Measurements from ENCODE around the gene SEBOX.

Gene SEBOX

GRCh38 chr17:28334171-28334570 is 30.8 kb downstream of the SEBOX start:
- TF ChIP-seq TAF1 (IDR thresholded peaks at IDR 0.05; ENCODE audit: low read depth), result no peak
- no peak for TF ChIP-seq MAX (IDR thresholded peaks at IDR 0.05)
- no peak for TF ChIP-seq RAD21 (IDR thresholded peaks at IDR 0.05; ENCODE audit: low read depth)
- no peak for TF ChIP-seq FOXM1 (IDR thresholded peaks at IDR 0.05; ENCODE audit: borderline replicate concordance, low read depth)
- TF ChIP-seq TCF12 (IDR thresholded peaks at IDR 0.05; ENCODE audit: low read depth), result no peak
- TF ChIP-seq ZBTB7A (IDR thresholded peaks at IDR 0.05; ENCODE audit: low read depth), result no peak
- no peak for TF ChIP-seq USF1 (IDR thresholded peaks at IDR 0.05)
- TF ChIP-seq CREB1 (IDR thresholded peaks at IDR 0.05; ENCODE audit: low read depth), result no peak
- no peak for TF ChIP-seq TEAD4 (IDR thresholded peaks at IDR 0.05)
- no peak for TF ChIP-seq EP300 (IDR thresholded peaks at IDR 0.05; ENCODE audit: borderline replicate concordance)
- TF ChIP-seq YY1 (IDR thresholded peaks at IDR 0.05; ENCODE audit: low read depth), result no peak
- no peak for TF ChIP-seq REST (IDR thresholded peaks at IDR 0.05; ENCODE audit: low read depth)
- TF ChIP-seq EGR1 (IDR thresholded peaks at IDR 0.05), result no peak

GRCh38 chr17:28333083-28333746 is 31.8 kb downstream of the SEBOX start:
- TF ChIP-seq TCF12 (IDR thresholded peaks at IDR 0.05; ENCODE audit: low read depth), result no peak
- no peak for TF ChIP-seq NFIC (IDR thresholded peaks at IDR 0.05)
- TF ChIP-seq CEBPB (IDR thresholded peaks at IDR 0.05), result no peak
- no peak for TF ChIP-seq EP300 (IDR thresholded peaks at IDR 0.05; ENCODE audit: borderline replicate concordance)

- TF ChIP-seq USF1 (IDR thresholded peaks at IDR 0.05), result no peak
- no peak for TF ChIP-seq FOXM1 (IDR thresholded peaks at IDR 0.05; ENCODE audit: borderline replicate concordance, low read depth)
- no peak for TF ChIP-seq YY1 (IDR thresholded peaks at IDR 0.05; ENCODE audit: low read depth)
- no peak for TF ChIP-seq REST (IDR thresholded peaks at IDR 0.05; ENCODE audit: low read depth)
- TF ChIP-seq CEBPB (IDR thresholded peaks at IDR 0.05), result no peak
- TF ChIP-seq RAD21 (IDR thresholded peaks at IDR 0.05; ENCODE audit: low read depth), result no peak
- TF ChIP-seq EGR1 (IDR thresholded peaks at IDR 0.05), result no peak
- TF ChIP-seq CREB1 (IDR thresholded peaks at IDR 0.05; ENCODE audit: low read depth), result no peak
- TF ChIP-seq NFIC (IDR thresholded peaks at IDR 0.05), result no peak
- no peak for TF ChIP-seq TEAD4 (IDR thresholded peaks at IDR 0.05)
- TF ChIP-seq TAF1 (IDR thresholded peaks at IDR 0.05; ENCODE audit: low read depth), result no peak
These were observed 33.0 kb downstream of the SEBOX start for GRCh38 chr17:28331891-28332420.

GRCh38 chr17:28330671-28331070 is 34.3 kb downstream of the SEBOX start:
- TF ChIP-seq RAD21 (IDR thresholded peaks at IDR 0.05; ENCODE audit: low read depth), result no peak
- no peak for TF ChIP-seq CREB1 (IDR thresholded peaks at IDR 0.05; ENCODE audit: low read depth)
- TF ChIP-seq ZBTB7A (IDR thresholded peaks at IDR 0.05; ENCODE audit: low read depth), result no peak
- TF ChIP-seq MAX (IDR thresholded peaks at IDR 0.05), result no peak
- TF ChIP-seq REST (IDR thresholded peaks at IDR 0.05; ENCODE audit: low read depth), result no peak
- TF ChIP-seq TCF12 (IDR thresholded peaks at IDR 0.05; ENCODE audit: low read depth), result no peak
- TF ChIP-seq USF1 (IDR thresholded peaks at IDR 0.05), result no peak
- no peak for TF ChIP-seq EGR1 (IDR thresholded peaks at IDR 0.05)
- no peak for TF ChIP-seq EP300 (IDR thresholded peaks at IDR 0.05; ENCODE audit: borderline replicate concordance)
- no peak for TF ChIP-seq NFIC (IDR thresholded peaks at IDR 0.05)
- TF ChIP-seq YY1 (IDR thresholded peaks at IDR 0.05; ENCODE audit: low read depth), result no peak
- TF ChIP-seq CEBPB (IDR thresholded peaks at IDR 0.05), result no peak
- TF ChIP-seq FOXM1 (IDR thresholded peaks at IDR 0.05; ENCODE audit: borderline replicate concordance, low read depth), result no peak
- TF ChIP-seq TAF1 (IDR thresholded peaks at IDR 0.05; ENCODE audit: low read depth), result no peak
